GM15510 (cell line): ENCODE measurements around the gene MTX1.

Source experiments
- POLR2A ChIP-seq: IDR thresholded peaks from 3 replicates; pipeline ENCODE4 v1.6.1; 2011; ENCODE audit warnings: borderline replicate concordance; ENCODE audit not compliant: insufficient read length; ENCODE audit errors: extremely low read depth

The MTX1 gene

GRCh38 chr1:155173478-155174323 lies 34.8 kb upstream of the MTX1 start, which contains the start of gene TRIM46:
TSS of gene TRIM46 (plus strand) at chr1:155173849. CDS start at chr1:155173967, 118 bp downstream.
- no peak for TF ChIP-seq POLR2A

GRCh38 chr1:155174324-155175280 lies 33.9 kb upstream of the MTX1 start:
- TF ChIP-seq POLR2A: no peak

GRCh38 chr1:155175281-155175926 lies 33.1 kb upstream of the MTX1 start:
- no peak for TF ChIP-seq POLR2A

GRCh38 chr1:155175927-155176371 lies 32.5 kb upstream of the MTX1 start:
- TF ChIP-seq POLR2A: no peak

GRCh38 chr1:155176544-155177071 lies 31.9 kb upstream of the MTX1 start:
- TF ChIP-seq POLR2A: no peak

- TF ChIP-seq POLR2A: no peak
Observed at GRCh38 chr1:155177192-155177917, 31.1 kb upstream of the MTX1 start.

GRCh38 chr1:155177918-155178281 lies 30.6 kb upstream of the MTX1 start:
- TF ChIP-seq POLR2A: no peak

GRCh38 chr1:155178441-155179111 lies 29.9 kb upstream of the MTX1 start:
- no peak for TF ChIP-seq POLR2A

GRCh38 chr1:155179112-155180031 lies 29.1 kb upstream of the MTX1 start:
- TF ChIP-seq POLR2A: no peak

GRCh38 chr1:155181371-155182051 lies 27.0 kb upstream of the MTX1 start:
- no peak for TF ChIP-seq POLR2A

GRCh38 chr1:155182052-155182550 lies 26.4 kb upstream of the MTX1 start:
- TF ChIP-seq POLR2A: no peak
